GM18508 (cell line): ENCODE results near the gene CELF4.

Source experiments
- ATAC-seq: cut with Tn5 transposase; IDR thresholded peaks from one replicate; pipeline ENCODE4 v1.9.1; 2021; ENCODE audit warnings: moderate number of reproducible peaks; ENCODE audit not compliant: insufficient read depth, unreplicated experiment

The CELF4 gene

DNA sequence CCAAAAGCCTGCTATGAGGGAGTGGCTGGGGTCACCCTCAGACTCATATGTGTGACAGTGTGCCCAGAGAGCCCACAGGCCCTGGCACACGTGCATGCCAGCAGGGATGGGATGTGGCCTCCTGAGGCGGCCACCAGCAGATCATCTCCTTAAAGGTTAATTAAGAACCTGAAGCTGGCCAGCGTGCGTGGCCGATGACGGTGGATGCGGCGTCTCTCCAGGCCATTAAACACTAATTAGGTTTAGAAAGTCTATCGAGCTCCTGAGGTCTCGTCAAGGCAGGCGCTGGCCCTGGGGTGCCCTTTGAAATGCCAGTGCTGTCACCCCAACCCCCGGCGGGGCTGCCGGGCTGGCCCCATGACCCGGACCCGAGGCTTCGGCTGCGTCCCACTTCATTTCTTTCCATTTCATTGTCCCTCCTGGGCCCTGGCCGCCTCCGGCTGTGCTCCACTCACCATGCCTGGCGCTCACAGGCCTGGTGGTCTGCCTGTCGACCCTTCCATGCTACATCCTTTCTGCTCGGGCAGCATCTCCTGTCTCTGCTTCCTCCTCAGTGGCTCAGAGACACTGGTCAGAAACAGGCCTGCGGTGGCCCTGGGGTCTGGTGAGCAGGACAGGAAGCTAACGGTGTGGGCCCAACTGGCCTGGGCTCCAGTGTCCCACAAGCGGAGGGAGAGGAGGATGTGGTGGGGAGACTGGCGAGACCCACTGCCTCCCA, 228.9 kb downstream of the CELF4 start:
- no peak for ATAC-seq

DNA sequence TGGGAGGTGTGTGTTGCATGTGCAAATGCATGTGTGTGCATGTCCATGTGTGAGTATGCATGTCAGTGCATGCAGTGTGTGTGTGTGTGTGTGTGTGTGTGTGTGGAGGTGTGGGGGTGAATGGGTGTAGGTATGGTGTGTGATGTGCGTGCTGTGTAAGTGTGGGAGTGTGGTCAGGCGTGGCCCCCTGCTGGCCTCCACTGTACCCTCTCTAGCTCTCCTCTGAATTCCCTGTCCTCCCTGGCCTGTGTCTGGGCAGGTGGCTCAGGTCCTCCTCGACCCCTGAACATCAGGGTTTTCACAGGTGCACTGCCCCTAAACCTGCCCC, 230.2 kb downstream of the CELF4 start:
- ATAC-seq, result no peak

DNA sequence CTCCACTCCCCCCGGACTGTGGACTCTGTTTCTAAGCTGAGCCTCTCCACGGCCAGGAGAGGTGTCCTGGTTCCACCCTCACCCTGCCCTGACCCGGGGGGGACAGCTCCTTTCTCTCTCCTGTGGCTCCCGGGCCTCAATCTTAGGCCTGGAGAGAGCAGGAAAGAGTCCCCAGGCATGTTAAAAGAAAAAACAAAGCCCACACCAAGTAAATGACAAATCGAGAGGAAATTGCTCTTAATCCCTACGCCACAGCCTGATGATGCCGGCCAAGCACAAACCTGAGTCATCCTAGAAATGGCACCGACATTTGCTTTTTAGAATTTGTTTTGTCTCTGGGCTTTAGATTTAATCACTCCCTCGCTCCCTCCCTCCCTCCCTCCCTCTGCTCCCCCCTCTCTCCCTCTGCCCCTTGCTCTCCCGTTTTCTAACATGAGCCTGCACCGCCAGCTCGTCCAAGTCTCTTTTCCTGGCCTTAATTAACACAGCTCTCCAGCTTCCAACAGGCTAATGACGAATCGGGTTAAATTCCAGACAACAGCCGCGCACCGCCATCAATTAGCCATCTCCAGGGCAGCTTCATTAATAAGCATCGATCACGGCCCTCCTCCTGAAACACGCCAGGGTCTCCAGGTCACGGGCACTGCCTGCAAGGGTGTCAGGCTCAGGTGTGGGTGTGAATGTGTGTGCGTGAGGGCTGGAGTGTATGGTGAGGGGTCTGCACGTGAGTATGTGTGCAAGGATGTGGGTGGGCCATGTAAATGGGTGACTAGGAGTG, 230.8 kb downstream of the CELF4 start:
- ATAC-seq, result no peak

DNA sequence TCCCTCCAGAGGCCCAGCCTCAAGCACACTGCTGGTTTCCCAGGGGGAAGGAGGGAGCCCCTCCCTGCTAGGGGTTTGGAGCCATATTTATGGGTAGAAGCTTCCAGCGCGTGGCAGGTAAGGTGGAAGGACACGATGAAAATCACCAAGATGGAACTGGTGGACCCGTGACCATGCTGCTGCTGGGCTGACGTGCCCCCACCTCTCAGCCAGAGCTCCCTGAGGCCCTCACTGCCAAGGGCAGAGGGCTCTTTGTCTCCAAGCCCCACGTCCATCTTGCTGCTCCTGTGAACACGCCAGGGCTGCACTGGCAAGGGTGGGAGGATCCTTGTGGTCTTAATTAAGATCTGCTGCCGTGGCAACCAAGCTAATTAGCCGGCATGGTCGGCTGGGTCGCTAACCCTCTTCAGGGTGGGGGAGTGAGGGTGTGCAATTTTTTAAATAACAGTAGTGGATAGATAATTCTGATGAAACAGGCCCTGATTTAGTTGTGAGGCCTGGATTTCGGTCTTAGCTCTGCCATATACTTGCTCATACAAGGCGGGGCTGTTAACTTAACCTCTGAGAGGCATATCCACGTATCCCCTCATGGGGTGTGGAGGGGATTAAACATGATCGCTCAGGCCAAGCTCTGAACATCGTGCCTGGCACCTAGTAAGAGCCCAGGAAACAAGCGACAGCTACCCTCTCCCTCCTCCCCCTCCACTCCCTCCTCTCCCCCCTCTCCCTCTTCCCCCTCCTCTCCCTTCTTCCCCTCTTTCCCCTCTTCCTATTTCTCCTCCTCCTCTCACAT, 232.8 kb downstream of the CELF4 start:
- ATAC-seq, result no peak

DNA sequence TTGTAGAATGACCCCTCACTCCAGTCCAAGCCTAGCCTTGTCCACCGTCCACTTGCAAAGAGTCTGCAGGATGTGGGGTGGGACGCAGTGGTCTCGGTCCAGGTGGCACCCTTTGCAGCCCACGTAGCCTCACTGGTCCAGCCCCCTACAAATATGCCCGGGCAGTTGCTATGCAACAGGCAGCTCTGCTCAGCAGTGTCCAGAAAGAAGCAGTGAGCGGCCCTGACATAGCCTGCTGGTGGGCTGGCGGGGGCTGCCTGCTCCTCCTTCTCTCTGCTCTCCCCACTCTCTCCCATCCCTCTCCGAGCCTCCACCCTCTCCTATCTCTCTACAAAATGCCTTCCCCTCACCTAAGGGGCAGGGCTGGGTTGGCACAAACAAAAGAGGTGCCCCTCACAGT, 233.4 kb downstream of the CELF4 start:
- no peak for ATAC-seq

DNA sequence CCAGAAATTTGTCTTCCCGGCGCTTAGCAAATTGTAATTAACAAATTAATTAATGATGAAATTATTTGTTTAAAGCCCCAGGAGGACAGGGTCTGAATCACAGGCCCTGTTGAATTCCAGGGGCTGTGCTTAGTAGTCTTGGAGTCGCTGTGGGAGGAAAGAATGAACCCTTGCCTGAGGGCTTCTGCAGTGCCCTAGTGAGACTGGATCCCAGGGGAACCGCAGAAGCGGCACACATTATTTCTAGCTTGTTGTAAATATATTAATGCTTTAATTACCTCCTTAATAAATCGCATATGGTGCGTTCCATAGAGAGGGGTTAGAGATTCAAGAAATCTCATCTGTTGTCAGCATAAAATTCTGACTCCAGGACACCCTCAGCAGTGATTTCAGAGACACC, 235.4 kb downstream of the CELF4 start:
- no peak for ATAC-seq

DNA sequence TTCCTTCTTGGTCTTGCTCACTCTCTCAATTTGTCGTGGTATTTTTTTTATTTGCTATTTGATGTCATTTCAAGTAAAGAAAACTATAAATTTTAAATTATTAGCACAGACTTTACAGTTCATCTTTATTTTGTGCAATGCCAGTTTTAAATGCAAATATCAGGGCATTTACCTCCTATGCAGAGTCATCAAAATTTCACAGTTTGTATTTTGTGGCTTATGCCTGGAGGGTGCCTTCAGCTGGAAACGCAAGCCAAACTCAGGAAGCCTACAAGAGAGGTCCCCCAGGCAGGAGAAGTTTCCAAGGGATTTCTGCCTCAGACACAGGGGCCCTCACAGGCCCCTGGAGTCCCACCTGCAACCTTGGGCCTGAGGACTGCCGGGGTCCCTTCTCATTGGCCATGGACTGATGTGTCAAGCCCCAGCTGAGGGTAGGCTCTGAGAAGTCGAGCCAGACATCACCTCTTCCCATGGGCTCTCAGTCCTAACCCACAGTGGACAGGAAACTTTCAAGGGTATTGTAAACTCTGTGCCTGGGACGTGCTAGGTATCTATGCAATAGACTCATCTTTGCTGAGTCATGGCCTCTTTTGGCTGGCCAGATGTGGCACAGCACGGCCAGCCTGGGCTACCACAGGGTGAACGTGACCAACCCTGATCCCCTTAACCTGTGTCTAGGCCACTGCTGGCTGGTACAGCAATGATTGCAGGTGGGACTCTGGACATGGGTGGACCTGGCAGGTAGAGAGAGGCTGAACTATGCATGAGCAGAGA, 236.5 kb downstream of the CELF4 start:
- no peak for ATAC-seq

DNA sequence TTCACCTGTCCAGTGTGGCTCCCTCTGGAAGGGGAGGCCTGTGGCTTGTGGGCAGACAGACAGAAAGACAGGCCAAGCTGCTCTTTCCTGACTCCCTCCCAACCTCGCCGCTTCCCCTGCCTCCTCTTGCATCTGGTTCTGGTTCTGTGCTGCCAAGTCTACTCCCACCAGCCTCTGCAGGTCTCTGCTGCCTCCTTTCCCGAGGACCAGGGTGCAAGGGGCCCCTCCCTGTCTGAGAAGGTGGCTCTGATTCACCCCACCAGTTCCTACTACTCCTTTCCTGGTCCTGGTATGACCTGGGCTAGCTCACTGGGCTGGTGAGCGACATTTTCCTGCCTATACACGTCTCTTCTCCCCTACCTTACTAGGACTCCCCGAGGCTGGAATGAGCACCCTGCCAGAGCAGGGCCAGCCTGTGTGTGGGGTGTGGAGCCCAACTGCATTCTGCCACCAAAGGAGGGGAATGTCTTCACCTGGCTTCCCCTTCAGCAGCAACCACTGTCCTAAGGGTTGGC, 238.5 kb downstream of the CELF4 start:
- ATAC-seq, result no peak

DNA sequence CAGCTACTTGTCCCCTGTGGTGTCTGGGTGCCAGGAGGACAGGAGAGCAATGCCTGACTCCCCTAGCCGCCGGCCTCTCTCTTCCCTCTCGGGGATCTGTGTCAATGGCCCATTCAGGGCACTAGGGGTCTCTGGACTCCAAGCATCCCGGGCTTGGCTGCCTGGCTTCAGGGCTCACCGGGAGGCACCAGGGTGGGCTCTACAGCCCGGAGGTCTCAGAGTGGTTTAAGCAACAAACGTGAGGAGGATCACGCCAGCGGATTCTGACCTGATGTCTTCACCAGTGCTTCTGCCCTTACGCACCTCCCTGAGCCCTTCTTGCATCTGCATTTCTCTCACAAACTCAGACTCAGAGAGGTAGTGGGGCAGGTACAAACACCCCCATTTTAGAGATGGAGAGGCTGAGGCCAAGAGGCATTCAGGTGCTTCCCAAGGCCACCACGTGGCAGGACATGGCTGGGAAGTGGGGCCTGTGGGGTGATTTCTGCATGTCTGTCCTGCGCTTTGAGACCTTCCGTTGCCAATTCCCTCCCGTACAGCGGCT, 243.0 kb downstream of the CELF4 start:
- ATAC-seq, result no peak

DNA sequence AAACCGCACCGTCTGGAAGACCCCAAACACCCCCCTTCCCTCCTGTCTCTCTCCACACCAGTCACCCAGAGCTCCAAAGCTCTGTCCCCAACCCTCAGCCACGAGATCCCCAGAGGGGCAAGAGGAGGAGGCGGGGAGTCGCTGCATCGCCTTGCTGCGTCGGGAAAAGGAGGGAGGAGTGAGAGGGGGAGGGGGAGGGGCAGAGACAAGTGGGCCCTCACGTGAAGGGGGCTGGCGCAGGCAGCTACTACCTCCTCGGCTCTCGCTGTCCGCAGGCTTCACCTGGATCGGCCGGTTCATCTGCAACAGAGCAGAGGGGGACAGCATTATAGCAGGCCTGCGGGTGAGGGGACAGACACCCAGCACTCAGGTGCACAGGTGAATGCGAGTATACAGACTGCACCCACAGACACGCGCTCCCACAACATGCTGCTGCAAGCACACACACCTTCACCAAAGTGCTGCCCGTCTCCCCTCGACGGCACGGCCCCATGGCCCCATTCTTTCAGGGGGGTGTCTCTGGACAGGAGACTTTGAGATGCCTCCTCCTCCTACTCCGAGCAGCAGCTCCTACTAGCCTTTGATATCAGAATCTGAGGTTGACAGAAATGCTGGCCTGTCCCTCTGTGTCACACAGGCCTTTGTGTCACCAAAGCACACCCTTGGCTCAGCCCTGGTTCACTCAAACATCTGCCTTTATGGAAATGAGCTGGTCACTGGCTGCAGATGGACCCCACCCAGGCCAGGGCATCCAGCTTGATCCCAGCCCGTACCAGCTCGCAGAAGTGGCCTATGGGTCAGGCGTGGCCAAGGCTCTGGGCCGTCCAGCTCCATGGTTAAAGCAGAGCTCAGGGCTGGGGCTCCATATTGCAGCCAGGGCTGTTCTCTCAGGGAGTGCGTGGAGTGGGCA, 243.8 kb downstream of the CELF4 start:
- ATAC-seq, result no peak

DNA sequence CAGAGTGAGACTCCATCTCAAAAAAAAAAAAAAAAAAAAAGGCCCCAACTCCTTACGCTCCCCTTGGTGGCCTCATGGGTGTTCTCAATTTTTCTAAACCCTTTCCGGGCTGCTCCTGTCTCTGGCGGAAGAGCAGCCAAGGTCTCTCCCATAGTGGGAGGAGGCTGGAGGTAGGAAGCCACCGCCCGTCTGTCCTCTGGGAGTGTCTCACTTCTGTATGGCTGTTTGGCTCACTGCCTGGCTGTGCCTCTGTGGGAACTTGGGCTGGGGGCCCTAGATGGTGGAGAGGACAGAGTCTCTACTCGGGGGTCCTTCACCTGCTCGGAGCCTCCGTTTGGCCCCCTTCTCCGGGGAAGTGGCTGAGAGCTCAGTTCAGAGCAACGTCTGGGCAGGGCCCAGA, 245.3 kb downstream of the CELF4 start:
- ATAC-seq, result no peak

DNA sequence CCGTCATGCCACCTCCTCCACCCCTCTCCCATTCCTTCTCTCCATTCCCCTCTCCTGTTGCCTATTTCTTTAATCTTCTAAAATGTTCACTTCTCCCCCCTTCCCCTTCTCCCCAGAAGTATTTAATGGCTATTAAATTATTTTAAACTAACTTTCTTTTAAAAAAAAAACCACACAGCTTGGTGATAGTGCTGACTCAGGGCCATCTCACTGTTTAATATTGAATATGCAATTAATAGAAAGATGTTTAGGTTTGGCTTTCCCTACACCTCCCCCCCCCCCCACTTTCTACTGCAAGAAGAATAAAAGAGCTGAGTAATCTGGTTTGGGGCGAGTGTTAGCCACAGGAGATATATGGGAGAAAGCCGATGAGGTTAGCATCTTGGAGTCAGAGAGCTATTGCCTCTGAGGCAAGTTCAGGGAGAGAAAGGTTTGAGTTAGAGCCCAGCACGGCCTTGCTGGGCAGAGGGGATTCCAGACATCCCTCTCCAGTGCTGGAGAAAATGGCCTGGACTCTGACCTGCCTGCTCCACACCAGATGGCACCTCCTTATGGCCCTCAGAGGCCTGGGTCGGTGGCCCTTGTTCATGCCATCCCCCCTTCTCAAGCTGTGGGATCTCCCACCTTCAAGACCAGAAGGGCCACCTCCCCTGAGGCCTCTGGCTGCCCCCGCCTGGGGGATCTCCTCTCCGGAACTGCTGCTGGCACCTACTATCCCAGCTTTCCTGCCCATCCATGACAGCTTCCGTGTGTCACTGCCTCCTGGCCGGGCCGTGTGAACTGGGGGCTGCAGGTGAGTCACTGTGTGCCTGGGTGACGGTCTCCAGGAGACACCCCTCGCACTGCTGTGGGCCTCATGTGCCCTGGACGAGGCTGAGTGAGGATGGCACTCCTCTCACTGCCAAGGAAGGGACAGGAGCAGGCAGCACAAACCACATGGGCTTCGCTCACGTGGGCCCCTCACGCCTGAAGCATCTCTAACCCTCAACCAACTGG, 246.9 kb downstream of the CELF4 start:
- ATAC-seq, result no peak

DNA sequence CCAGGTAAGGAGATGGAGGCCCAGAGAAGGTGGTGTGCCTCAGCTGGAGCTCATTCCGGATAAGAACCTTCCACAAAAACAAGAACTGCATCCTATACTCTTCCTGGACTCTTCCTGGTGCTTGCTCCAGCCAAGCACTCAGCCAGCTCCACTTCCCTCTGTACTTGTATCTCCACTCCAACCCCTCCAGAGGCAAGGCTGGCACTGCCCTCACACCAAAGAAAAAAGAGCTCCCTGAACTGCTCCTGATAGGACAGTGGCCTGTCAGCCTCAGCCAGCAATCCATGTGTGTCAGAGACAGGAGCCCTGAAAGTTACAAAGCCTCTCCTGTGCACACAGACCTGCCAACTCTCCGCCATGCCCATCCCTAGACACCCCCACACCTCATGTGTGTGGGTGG, 248.1 kb downstream of the CELF4 start:
- ATAC-seq, result no peak

DNA sequence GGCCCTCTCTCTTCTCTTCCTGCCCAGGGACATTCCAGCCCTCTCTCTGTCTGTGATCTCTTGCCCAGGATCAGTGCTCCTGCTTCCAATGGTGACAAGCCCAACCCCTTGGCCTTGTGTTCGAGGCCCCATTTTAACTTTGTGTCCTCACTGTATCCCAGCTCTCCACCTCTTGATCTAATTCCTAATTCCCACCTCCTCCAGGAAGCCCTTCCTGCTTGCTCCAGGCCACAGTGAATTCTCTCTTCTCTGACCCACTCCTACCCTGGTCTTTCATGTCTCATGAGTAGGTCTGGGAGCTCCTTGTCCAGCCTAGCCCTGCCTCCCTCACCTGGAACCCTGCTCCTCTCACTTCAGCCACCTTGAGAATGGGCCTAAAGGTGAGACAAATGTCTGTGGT, 249.1 kb downstream of the CELF4 start:
- ATAC-seq, result no peak

DNA sequence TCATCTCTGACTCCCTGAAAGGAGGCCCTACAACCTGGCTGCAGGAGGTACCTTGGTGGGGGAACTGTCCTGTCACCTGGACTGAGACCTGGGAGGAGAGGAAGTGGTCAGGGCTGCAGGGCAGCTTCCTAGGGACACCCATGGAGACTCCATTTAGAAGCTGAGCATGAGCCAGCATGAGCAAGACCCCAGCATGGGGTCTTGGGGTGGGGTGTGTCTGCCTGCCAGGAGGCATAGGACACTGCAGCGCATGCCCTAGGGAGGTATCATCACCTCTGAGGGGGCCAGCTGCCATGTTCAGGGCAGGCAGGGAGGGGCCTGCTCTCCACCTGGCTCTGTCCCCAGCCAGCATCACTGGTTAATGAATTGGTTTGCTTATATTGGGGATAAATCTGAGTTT, 249.7 kb downstream of the CELF4 start:
- ATAC-seq, result no peak

DNA sequence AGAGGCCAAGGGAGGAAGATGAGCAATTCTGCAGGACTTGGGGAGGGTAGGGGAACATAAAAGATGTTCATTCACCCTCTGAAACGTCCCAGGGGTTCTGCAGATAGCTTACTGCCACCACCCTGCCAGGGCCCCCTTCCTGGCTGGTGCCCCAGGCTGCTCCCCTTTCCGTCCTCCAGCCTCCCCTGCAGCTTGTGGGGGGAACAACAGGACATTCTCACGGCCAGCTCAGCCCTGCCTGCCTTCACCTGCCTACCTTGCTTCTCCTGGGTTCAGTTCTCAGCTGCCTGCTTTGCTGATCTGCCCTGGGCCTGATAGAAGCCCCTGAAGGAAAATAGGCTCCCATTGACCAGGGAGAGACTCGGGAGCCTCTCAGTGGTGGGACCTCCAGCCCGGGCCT, 251.1 kb downstream of the CELF4 start:
- ATAC-seq, result no peak

DNA sequence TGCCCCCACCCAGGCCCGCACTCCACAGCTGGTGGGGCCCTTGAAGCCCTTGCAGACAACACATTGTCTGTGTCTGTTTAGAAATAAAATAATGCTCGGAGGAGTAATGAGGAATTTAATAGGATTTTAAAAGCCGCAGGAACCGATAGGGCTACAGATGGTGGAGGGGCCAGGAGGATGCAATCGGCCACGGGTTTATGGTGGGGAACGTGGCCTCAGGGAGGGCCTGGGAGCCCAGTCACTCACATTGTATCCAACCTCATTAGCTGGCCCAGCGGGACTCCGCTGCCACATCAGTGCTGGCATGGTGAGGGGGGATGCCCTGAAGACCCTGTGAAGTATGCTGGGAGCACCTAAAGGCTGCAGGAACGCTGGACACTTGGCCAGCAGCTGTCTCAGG, 252.0 kb downstream of the CELF4 start:
- ATAC-seq, result no peak

DNA sequence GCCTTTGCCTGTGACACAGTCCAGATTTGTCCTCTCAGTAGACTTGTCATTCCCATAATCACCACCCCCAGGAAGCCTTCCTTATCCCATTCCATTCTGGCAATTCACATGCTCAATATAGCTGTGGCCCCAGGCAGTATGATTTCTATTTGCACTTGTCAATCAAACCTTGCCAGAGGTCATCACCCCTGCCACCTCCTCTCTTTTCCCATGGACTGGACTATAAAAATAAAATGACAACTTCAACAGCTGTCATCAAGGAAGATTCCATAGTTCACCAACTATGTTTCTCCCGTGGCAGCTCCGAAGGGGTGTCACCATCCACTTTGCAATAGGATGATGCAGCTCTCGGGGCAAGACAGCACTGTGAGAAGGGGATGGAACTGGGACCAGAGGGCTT, 255.7 kb downstream of the CELF4 start:
- ATAC-seq, result no peak
